GM12801 (cell line): ENCODE data around the gene MYL6B.

Source experiments
- TF ChIP-seq, protein P1 (sequence below): IDR thresholded peaks from one replicate; pipeline ENCODE4 v1.5.1; 2011; ENCODE audit warnings: control low read depth; ENCODE audit not compliant: insufficient read length; ENCODE audit errors: extremely low read depth

Gene MYL6B

DNA sequence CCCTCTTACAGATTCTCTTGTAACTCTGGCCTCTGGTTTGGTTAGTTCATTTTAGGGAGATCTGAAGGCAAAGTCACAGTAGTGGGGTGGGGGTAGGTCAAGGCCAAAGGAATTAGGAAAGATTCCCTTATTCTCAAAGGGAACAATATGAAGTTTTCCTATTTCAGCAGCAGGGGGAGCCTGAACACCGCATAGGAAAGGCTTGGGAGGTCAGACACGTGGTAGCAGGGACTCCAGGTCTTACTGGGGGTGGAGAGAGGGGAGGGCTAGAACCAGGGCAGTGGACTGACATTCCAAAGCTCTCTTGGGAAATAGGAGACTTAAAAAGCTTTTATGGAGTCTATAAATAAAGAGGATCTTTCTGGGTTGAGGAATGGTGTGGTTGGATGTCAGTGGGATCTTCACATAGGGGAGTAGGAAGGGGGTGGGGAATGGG is 33.0 kb upstream of the MYL6B start:
- TF ChIP-seq, protein P1, sequence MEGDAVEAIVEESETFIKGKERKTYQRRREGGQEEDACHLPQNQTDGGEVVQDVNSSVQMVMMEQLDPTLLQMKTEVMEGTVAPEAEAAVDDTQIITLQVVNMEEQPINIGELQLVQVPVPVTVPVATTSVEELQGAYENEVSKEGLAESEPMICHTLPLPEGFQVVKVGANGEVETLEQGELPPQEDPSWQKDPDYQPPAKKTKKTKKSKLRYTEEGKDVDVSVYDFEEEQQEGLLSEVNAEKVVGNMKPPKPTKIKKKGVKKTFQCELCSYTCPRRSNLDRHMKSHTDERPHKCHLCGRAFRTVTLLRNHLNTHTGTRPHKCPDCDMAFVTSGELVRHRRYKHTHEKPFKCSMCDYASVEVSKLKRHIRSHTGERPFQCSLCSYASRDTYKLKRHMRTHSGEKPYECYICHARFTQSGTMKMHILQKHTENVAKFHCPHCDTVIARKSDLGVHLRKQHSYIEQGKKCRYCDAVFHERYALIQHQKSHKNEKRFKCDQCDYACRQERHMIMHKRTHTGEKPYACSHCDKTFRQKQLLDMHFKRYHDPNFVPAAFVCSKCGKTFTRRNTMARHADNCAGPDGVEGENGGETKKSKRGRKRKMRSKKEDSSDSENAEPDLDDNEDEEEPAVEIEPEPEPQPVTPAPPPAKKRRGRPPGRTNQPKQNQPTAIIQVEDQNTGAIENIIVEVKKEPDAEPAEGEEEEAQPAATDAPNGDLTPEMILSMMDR, result no peak

GRCh38 chr12:56120158-56120846 is 32.1 kb upstream of the MYL6B start:
- TF ChIP-seq, protein P1, result no peak

DNA sequence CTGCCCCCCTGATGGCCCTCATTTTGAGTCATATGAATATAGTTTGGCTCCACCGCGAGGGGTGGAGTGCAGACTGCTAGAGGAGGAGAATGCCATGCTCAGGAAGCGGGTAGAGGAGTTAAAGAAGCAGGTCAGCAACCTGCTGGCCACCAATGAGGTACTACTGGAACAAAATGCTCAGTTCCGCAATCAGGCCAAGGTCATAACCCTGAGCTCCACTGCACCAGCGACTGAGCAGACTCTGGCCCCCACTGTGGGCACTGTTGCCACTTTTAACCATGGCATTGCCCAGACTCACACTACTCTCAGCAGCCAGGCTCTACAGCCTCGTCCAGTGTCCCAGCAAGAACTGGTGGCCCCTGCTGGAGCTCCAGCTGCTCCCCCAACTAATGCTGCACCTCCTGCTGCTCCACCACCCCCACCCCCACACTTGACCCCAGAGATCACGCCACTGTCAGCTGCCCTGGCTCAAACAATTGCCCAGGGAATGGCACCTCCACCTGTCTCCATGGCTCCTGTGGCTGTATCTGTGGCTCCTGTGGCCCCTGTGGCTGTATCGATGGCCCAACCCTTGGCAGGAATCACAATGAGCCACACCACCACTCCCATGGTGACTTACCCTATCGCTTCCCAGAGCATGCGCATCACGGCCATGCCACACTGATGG is 31.1 kb upstream of the MYL6B start:
- TF ChIP-seq, protein P1, result no peak

GRCh38 chr12:56122637-56123036 is 29.8 kb upstream of the MYL6B start:
- TF ChIP-seq, protein P1, result no peak

GRCh38 chr12:56124133-56124532 is 28.3 kb upstream of the MYL6B start:
- TF ChIP-seq, protein P1, result no peak

- TF ChIP-seq, protein P1, result no peak
These were observed 25.6 kb upstream of the MYL6B start for GRCh38 chr12:56126732-56127239.

- TF ChIP-seq, protein P1, result no peak
These were observed 24.9 kb upstream of the MYL6B start for GRCh38 chr12:56127485-56127887.
